GM18505 (cell line): ENCODE results near the gene FARP1.
A peak's percentile ranks its signal among the peaks of the same experiment; 100 is the strongest.

Source experiments
- ATAC-seq: cut with Tn5 transposase; IDR thresholded peaks from one replicate; pipeline ENCODE4 v1.9.1; 2021; ENCODE audit not compliant: unreplicated experiment
- POLR2A ChIP-seq: IDR thresholded peaks from 4 replicates; pipeline ENCODE4 v1.6.1; 2011; ENCODE audit warnings: borderline replicate concordance; ENCODE audit not compliant: insufficient read depth, insufficient read length; ENCODE audit errors: extremely low read depth

The FARP1 gene

DNA sequence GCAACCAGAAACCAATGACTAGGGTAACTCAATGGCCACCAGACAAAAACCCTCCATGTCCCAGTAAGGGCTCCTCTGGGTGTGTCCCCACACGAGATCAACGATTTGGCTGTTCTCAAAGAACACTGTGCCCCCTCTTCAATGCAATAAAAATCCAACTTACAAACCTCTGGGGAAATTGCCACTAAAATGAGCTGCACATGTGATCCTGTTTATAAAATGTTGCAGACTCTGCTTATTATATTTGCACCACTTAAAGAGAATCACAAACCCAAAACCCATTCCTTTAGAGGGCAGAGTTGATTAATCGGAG, 353.5 kb downstream of the FARP1 start:
- ATAC-seq = no peak
- TF ChIP-seq POLR2A = no peak

DNA sequence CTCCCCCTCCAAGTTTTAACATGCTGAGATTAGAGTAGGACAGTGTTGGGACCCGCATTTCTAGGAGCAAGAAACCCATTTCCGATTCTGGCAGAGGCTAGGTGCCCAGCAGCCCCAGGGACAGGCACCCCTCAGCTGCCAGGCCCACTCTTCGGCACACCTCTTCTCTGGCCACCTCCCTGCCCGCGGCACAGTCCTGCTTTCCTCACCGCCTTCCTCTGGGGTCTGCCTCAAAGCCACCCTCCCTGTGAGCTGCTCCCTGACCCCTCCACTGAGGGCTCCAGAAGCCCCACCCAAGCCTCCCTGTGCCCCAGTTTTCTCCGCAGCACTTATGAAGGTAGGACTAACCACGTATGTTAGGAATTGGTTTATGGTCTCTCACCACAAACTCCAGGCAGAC, 354.1 kb downstream of the FARP1 start:
- ATAC-seq = no peak
- TF ChIP-seq POLR2A = no peak

- peak; percentile 28 for TF ChIP-seq POLR2A
- ATAC-seq = peak; percentile 69
Measured at GRCh38 chr13:98500963-98501421, 358.1 kb downstream of the FARP1 start.

GRCh38 chr13:98503175-98504028, 360.5 kb downstream of the FARP1 start:
- ATAC-seq = no peak
- no peak for TF ChIP-seq POLR2A

- peak; percentile 23 for TF ChIP-seq POLR2A
- no peak for ATAC-seq
Measured at GRCh38 chr13:98504029-98504351, 361.1 kb downstream of the FARP1 start.

- peak; percentile 44 for ATAC-seq
- TF ChIP-seq POLR2A = no peak
Measured at GRCh38 chr13:98504371-98504963, 361.6 kb downstream of the FARP1 start.
